MM.1S (cell line): ENCODE results near the gene ZFP62.

ENCODE experiments used
- CTCF ChIP-seq: fragments of 300-600 bp; sonication (generic); IDR thresholded peaks from 2 replicates; pipeline ENCODE4 v1.5.1; 2016; ENCODE audit warnings: antibody characterized with exemption, low read length, mixed read lengths
- EZH2 ChIP-seq: fragments of 300-600 bp; sonication (generic); optimal IDR thresholded peaks from 2 replicates; pipeline ENCODE3; 2017; ENCODE audit warnings: low read depth, mild to moderate bottlenecking, antibody characterized with exemption, low read length, mixed read lengths

- TF ChIP-seq CTCF (no peak), EZH2 (no peak)
These were observed 9.4 kb upstream of the ZFP62 start for GRCh38 chr5:180870276-180871068.
